H1 (cell line): Measurements from ENCODE around the gene PXDC1. TPM values are rescaled to one million over a fixed set of nuclear protein-coding genes. Genes with fewer than 3 reads are reported as not detected.

ENCODE experiments used
- POU5F1 ChIP-seq: IDR thresholded peaks from 2 replicates; pipeline ENCODE4 v1.6.1; 2011; ENCODE audit warnings: low read depth, mild to moderate bottlenecking, low read length, moderate library complexity
- SP2 ChIP-seq: IDR thresholded peaks from 2 replicates; pipeline ENCODE4 v1.6.1; 2012; ENCODE audit warnings: mild to moderate bottlenecking, low read length, inconsistent platforms
- polyA plus RNA-seq, 7 experiments: library from polyadenylated mRNA; depleted of rRNA in 3 of 7; stranded (reverse) in 5 of 7; unstranded in 2 of 7; fragments of >200 nt in 5 of 7; fragments of 200-250 nt in 2 of 7; gene quantifications; 1 replicate in 5 of 7; 2 replicates in 1 of 7; 4 replicates in 1 of 7; pipeline versions ENCODE4 v1.2.1 to v1.2.3, GENCODE V29; 2011 to 2013; ENCODE audit warnings: missing spikeins in 2 of 7, mixed read lengths in 2 of 7
- total RNA-seq: library from RNA; stranded (reverse); fragmentation: NEBNext Ultra II Directional; extraction: Animal tissue kit (Norgen Biotek cat#: 25700); gene quantifications from 2 replicates; pipeline ENCODE4 v1.2.1, GENCODE V29; 2021
- TF ChIP-seq, protein P1 (sequence below), 3 experiments: IDR thresholded peaks; 1 replicate in 2 of 3; 2 replicates in 1 of 3; pipeline versions ENCODE4 v1.5.1 to v1.6.1; 2011; ENCODE audit warnings: low read length in 3 of 3, mild to moderate bottlenecking in 3 of 3, inconsistent platforms in 2 of 3, low read depth in 1 of 3, moderate library complexity in 1 of 3; ENCODE audit not compliant: insufficient read depth in 1 of 3; ENCODE audit errors: control extremely low read depth in 1 of 3

The PXDC1 gene
- total and polyA plus RNA-seq, 2 of the 8 experiments (the other 6 are each of a cell fraction or from before 2014, with no cell fraction given) = 1.7 to 2.0 TPM

DNA sequence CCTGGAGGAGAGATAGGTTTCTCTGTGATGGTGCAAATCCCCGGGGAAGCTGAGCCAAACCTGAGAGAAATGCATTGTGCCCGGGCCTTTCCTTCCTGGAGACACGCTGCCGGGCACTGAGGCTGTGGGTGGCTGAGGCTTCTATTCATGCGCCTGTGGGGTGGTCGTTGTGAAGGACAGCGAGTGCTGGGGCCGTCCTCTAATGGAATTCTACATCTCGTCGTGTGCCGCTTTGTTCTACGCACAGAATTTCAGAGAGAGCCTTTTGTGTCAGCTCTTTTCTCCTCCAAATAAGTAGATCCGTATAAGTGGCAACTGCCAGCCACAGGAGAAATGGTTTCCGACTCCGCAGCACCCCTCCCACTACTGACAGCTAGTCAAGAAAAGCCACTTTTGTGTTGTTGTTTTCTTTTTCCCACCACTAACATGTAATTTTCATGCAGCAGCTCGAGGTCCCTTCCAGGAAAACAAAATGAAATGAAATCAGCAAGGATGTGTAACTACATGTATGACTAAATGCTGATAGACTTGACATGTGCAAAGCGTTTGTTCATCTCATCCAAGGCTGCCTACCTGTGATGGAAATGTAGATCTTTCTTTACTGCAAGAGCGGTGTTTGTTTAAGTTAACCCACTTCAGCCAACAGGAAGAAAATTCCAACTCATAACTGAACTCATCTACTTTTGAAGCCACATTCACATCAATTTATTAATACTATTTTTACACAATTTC lies 26.4 kb upstream of the PXDC1 start (continued):
- TF ChIP-seq SP2 (no peak), POU5F1 (no peak)
- TF ChIP-seq, protein P1, sequence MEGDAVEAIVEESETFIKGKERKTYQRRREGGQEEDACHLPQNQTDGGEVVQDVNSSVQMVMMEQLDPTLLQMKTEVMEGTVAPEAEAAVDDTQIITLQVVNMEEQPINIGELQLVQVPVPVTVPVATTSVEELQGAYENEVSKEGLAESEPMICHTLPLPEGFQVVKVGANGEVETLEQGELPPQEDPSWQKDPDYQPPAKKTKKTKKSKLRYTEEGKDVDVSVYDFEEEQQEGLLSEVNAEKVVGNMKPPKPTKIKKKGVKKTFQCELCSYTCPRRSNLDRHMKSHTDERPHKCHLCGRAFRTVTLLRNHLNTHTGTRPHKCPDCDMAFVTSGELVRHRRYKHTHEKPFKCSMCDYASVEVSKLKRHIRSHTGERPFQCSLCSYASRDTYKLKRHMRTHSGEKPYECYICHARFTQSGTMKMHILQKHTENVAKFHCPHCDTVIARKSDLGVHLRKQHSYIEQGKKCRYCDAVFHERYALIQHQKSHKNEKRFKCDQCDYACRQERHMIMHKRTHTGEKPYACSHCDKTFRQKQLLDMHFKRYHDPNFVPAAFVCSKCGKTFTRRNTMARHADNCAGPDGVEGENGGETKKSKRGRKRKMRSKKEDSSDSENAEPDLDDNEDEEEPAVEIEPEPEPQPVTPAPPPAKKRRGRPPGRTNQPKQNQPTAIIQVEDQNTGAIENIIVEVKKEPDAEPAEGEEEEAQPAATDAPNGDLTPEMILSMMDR (IDR thresholded peaks at IDR 0.05; ENCODE audit: control extremely low read depth in 1 of 3, insufficient read depth in 1 of 3, low read depth in 1 of 3, low read length in 3 of 3) = no peak
